ENCODE results near the gene ZNF763.

ZNF763 gene

DNA sequence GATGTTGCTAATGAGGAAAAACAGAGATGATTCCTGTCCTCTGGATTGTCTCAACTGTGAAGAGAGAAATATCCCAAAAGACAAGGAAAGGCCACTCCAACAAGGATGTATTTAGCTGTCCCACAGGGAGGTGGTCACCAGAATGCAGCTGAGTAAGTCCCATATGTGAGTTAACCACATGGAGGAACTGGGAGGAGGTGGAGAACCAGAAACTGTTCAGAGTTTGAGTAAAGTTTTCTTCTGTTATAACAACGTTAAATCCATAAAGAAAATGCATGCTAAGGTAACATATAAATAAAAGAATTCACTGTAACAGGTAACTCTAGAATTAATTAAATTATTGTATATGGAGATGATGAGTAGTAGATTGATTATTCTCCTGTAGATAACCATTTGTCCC lies 5.3 kb downstream of the ZNF763 start:
- Histone ChIP-seq H3K36me3 (no peaks in the 10 kb centered on the region), H3K9me3 (no peaks in the 10 kb centered on the region), H3K4me1 (no peaks in the 10 kb centered on the region), H3K4me3 (ENCODE audit: low read depth, low read length) (no peak overlapping the region), H3K27me3 (no peaks in the 10 kb centered on the region)
- TF ChIP-seq, protein P1, sequence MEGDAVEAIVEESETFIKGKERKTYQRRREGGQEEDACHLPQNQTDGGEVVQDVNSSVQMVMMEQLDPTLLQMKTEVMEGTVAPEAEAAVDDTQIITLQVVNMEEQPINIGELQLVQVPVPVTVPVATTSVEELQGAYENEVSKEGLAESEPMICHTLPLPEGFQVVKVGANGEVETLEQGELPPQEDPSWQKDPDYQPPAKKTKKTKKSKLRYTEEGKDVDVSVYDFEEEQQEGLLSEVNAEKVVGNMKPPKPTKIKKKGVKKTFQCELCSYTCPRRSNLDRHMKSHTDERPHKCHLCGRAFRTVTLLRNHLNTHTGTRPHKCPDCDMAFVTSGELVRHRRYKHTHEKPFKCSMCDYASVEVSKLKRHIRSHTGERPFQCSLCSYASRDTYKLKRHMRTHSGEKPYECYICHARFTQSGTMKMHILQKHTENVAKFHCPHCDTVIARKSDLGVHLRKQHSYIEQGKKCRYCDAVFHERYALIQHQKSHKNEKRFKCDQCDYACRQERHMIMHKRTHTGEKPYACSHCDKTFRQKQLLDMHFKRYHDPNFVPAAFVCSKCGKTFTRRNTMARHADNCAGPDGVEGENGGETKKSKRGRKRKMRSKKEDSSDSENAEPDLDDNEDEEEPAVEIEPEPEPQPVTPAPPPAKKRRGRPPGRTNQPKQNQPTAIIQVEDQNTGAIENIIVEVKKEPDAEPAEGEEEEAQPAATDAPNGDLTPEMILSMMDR (IDR thresholded peaks at IDR 0.05; ENCODE audit: low read depth, low read length), result no peak
- DNase-seq, result no peak

DNA sequence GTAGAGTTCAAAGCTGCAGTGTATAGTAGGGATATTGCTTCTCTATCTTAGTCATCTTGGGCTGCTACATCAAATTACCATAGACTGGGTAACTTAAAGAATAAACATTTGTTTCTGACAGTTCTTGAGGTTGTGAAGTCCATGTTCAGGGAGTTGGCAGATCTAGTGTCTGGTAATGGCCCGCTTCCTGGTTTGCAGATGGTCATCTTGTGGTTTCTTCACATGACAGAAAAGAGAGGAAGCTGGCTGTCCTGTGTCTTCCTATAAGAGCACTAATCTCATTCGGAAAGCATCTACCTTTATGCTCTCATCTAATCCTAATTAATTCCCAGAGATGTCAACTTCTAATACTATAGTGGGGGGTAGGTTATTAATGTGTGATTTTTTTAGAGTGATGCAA lies 6.2 kb downstream of the ZNF763 start:
- Histone ChIP-seq H3K9me3 (no peaks in the 10 kb centered on the region), H3K27me3 (no peaks in the 10 kb centered on the region), H3K36me3 (no peaks in the 10 kb centered on the region), H3K4me3 (ENCODE audit: low read depth, low read length) (no peak overlapping the region), H3K4me1 (no peaks in the 10 kb centered on the region)
- TF ChIP-seq, protein P1 (IDR thresholded peaks at IDR 0.05; ENCODE audit: low read depth, low read length), result no peak
- no peak for DNase-seq

DNA sequence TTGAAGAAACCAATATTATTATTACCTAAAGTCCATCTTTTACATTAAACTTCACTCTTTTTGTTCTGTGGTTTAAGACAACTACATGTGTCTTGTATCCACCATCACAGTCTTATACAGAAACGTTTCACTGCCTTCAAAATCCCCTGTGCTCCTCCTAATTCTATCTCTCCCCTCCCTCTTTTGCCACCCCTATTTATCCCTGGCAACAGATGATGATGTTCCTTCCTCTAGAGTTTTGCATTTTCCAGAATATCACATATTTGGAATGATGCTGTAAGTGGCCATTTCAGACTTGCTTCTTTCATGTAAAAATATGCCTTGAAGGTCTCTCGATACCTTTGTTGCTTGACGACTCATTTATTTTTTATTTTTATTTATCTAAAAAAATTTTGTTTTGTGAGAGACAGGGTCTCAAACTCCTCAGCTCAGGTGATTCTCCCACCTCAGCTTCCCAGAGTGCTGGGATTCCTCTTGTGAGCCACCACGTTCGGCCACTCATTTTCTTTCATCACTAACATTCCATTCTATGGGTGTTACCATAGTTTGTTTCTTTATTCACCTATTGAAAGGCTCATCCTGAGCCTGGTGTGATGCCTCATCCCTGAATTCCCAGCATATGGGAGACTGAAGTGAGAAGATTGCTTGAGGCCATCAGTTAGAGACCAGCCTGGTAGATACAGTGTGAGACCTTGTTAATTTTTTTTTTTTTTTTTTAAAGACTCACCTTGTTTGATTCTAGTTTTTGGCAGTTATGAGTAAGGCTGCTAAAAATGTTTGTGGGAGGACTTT lies 8.4 kb downstream of the ZNF763 start:
- no peaks in the 10 kb centered on the region for H3K9me3 ChIP-seq
- no peak for DNase-seq
- TF ChIP-seq, protein P1 (IDR thresholded peaks at IDR 0.05; ENCODE audit: low read depth, low read length), result no peak
- no peak overlapping the region for H3K4me3 ChIP-seq (ENCODE audit: low read depth, low read length)
- no peaks in the 10 kb centered on the region for H3K4me1 ChIP-seq
- no peaks in the 10 kb centered on the region for H3K27me3 ChIP-seq
- H3K36me3 ChIP-seq, result no peaks in the 10 kb centered on the region

DNA sequence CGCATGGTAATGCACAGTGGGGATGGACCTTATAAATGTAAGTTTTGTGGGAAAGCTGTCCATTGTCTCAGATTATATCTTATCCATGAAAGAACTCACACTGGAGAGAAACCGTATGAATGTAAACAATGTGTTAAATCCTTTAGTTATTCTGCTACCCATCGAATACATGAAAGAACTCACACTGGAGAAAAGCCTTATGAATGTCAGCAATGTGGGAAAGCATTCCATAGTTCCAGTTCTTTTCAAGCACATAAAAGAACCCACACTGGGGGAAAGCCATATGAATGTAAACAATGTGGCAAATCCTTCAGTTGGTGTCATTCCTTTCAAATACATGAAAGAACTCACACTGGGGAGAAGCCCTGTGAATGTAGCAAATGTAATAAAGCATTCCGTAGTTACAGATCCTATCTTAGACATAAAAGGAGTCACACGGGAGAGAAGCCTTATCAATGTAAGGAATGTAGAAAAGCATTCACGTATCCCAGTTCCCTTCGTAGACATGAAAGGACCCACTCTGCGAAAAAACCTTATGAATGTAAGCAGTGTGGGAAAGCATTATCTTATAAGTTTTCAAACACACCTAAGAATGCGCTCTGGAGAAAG lies 13.8 kb downstream of the ZNF763 start:
- Histone ChIP-seq H3K36me3 (no peaks in the 10 kb centered on the region), H3K4me1 (no peaks in the 10 kb centered on the region), H3K9me3 (peaks cover 7% of the 10 kb centered on the region), H3K27me3 (no peaks in the 10 kb centered on the region), H3K4me3 (ENCODE audit: low read depth, low read length) (no peak overlapping the region)
- DNase-seq, result no peak
- TF ChIP-seq, protein P1 (IDR thresholded peaks at IDR 0.05; ENCODE audit: low read depth, low read length), result no peak

DNA sequence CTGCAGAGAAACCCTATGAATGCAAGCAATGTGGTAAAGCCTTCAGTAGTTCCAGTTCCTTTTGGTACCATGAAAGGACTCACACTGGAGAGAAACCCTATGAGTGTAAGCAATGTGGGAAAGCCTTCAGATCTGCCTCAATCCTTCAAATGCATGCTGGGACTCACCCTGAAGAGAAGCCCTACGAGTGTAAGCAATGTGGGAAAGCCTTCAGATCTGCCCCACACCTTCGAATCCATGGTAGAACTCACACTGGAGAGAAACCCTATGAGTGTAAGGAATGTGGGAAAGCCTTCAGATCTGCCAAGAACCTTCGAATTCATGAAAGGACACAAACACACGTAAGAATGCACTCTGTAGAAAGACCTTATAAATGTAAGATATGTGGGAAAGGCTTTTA lies 14.7 kb downstream of the ZNF763 start:
- H3K9me3 ChIP-seq, result peaks cover 7% of the 10 kb centered on the region
- no peaks in the 10 kb centered on the region for H3K36me3 ChIP-seq
- DNase-seq, result no peak
- H3K4me3 ChIP-seq (ENCODE audit: low read depth, low read length), result no peak overlapping the region
- no peaks in the 10 kb centered on the region for H3K4me1 ChIP-seq
- TF ChIP-seq, protein P1 (IDR thresholded peaks at IDR 0.05; ENCODE audit: low read depth, low read length), result no peak
- H3K27me3 ChIP-seq, result no peaks in the 10 kb centered on the region

DNA sequence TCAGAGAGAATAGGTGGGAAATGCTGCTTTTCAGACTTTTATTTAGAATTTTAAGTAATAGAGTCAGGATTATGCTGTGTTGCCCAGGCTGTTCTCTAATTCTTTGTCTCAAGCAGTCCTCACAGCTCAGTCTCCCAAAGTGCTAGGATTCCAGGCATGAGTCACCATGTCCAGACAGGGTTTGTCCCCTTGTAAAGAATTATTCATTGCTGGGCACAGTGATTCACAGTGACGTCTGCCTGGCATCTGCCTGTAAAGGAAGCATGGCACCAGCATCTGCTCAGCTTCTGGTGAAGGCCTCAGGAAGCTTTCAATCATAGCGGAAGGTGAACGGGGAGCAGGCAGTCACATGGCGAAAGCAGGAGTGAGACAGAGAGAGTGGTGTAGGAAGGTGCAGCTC lies 17.7 kb downstream of the ZNF763 start:
- no peak for DNase-seq
- H3K4me3 ChIP-seq (ENCODE audit: low read depth, low read length), result no peak overlapping the region
- no peaks in the 10 kb centered on the region for H3K4me1 ChIP-seq
- no peaks in the 10 kb centered on the region for H3K27me3 ChIP-seq
- peaks cover 7% of the 10 kb centered on the region for H3K9me3 ChIP-seq
- TF ChIP-seq, protein P1 (IDR thresholded peaks at IDR 0.05; ENCODE audit: low read depth, low read length), result no peak
- no peaks in the 10 kb centered on the region for H3K36me3 ChIP-seq
